ENCODE results near the gene RHBG.

- TF ChIP-seq POLR2A (IDR thresholded peaks at IDR 0.05; ENCODE audit: low read length) (no peak), GATA1 (IDR thresholded peaks at IDR 0.05; ENCODE audit: low read depth, low read length) (no peak)
Observed at GRCh38 chr1:156423422-156424352, 54.7 kb downstream of the RHBG start.

Measured in erythroblast (primary cell).